GM19438 (cell line): Measurements from ENCODE around the gene FHOD3.
"Not testable (repeated sequence)": the region's sequence is repeated elsewhere in the genome, so short reads cannot be mapped to it uniquely, and the experiment has no call there.

ENCODE experiments used
- ATAC-seq: cut with Tn5 transposase; IDR thresholded peaks from one replicate; pipeline ENCODE4 v1.9.1; 2021; ENCODE audit warnings: low read depth; ENCODE audit not compliant: unreplicated experiment

Gene FHOD3

DNA sequence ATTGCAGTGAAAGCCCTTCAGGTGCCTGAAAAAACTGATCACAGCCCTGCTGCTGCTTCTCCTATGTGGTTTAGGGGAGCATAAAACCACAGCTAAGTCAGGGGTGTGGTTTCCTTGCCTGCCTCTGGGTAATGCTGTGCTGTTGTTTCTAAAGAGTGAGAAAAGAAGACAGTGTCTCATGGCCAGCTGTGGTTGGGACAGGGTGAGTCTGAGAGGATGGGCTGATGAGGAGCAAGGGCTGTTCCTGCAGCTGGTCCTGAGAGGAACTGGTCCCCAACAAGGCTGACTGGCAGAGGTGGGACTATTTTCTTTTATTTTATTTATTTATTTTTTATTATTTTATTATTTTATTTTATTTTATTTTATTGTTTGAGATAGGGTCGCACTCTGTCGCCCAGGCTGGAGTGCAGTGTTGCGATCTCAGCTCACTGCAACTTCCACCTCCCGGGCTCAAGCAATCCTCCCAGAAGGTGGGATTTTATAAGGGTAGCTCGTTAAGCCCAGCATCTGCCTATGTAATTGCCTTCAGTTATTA is 236.7 kb downstream of the FHOD3 start:
- peak; percentile 91 for ATAC-seq

DNA sequence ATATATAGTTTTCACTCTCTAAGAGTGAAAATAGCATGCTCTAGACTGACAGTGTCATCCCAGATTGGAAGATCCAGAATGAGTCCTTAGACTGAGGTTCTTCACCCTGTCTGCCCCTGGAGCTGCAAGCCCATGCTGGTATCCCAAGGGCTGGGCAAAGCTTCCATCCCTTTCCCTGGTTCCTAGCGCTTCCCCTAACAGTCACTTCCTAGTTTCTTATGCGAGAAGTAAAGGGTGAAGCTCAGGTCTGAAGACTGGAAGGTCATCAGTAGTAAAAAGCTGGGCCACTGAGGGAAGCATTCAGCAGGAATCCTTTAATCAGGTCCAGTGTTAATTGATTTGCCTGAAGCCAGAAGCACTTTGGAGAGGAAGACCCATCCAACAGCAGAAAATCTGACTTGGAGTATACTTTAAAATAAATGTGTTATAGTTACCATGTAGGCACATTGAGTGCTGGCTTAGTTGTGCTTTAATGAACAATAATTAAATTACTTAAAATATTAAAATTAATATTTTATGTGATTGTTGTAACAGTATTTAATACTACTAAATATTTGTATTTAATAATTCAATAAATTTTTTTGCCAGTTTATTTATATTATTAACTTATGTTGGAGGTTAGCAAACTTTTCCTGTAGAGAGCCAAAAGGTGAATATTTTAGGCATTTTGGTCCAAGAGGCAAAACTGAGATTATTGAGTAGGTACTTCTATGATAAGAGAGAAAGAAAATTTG is 237.9 kb downstream of the FHOD3 start:
- no peak for ATAC-seq

DNA sequence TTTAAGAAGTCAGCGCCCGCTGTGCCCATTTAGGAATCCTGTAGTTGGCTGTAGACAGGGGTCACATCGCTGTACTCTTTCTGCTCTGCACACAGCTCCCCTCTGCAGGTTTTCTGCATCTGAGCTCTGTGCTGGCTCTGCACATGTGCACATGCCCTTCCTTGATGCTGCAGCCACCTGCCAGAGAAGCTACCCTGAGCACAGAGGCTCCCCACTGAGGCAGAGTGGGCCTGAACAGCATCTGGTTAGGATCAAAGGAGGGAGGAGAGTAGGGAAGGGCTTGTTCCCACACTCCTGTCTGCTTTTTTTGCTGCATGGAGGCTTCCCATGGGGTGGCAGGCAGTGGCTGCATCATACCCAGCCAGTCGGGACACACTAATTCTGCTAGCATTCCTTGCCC is 238.9 kb downstream of the FHOD3 start:
- no peak for ATAC-seq

DNA sequence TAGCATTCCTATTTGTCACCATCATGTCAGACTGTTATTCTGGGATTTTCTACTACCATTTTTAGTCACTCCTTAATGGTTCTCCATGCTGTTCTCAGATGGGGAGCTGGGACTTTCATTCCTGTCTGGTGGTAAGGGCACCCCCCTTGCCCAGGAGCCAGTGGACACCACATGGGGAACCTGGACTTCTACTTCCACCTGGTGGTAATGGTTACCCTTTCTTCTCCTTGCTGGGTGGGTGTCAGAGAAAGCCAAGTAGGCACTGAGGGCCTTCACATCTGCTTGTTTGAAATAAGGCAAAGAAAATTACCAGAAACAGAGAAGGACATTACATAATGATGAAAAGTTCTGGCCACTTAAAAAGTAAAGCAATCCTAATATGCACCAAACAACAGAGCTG is 239.8 kb downstream of the FHOD3 start:
- ATAC-seq, result no peak

DNA sequence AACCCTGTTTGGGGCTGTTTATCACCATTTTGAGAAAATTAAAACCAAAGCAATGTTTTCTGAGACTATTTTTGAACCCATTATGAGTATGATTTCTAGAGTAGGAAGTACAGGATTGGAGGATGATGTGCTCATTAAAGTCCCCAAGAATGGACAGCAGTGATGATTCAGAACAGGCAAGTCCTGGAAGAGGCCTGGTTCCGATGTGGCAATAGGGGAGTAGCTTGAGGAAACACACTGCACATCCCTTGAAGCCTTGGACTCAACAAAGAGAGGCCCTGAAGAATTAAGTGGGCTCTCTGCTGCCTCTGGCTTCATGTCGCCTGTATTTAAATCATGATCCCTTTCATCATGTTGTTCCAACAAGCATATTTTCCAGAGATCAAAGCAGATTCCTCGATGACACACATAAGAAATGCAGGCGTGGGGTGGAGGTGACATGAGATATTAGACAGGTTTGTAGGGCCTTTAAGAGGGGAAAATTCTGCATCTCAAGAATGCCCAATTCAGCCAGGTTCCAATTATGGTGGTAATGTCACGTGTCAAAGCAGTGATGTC is 242.2 kb downstream of the FHOD3 start:
- ATAC-seq, result no peak

DNA sequence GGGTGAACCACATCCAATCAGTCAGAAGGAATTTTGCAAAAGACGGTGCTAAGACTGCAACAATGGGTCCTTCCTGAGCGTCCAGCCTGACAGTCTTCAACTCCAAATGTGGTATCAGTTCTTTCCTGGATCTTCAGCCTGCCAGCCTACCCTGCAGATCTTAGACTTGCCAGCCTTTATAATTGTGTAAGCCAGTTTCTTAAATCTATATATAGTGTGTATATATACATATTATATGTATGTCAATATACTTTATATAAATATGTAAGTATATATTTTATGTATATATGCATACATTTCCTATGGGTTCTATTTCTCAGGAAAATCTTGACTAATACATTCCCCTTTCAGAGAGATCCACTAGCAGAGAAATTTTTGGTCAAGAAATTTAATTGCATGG is 245.5 kb downstream of the FHOD3 start:
- ATAC-seq, result no peak

DNA sequence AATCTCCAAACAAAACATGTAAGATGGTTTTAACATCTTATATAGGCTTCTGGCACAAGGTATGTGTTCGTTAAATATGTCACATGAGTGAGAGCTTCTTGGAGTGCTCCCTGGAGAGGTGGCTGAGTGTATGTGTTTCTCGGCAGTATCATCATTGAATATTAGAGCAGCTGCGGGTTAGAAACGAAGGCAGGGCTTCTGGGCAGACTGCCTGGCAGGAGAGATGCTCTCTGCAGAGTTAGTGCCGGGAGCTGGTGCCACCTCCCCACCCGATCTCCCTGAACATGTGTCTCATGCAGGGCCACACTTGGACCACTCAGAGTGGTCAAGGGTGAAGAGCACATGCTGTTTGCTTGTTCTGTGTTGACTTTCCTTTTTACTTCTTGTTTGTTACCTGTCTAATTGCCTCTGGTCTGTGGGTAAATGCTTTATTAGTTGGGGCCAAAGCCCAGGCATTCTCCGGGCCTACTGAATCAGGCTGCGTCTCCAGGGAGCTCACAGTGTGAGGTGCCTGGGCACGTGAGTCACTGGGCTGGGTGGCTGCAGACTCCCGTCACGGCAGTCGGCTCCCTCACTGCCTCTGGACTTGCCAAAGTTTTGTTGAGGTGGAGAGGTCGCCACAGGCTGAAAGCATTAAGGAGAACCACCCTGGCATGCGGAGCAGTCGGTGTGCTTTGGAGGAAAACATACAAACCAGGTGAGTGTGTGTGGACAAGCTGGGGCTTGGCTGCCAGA is 246.6 kb downstream of the FHOD3 start:
- ATAC-seq, result no peak

DNA sequence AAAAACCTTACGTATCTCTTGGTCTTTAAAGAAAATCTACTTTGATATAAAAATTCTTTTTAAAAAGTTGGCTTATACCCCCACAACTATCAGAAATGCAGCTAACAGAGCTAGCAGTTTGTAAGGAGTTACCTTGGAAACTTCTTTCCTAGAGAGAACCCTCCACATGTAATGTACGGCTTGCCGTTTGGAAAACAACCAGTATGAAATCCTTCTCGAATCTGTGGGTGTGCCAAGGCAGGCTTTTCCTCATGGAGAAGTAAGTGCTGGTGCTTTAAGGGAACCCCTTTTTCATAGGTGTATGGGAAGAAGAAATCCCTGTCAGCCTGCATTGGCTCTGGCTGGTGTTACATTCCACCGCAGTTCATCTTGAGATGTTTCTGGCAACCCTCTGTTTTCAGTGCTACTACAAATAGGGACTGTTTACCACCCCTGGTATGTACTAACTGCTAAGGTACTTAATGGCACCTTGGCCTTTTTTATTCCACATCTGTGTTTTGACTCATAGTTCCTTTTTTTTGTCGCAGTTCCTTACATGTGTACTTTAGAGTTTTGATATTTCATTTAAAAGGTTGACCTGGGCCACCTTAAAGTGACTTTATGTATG is 248.4 kb downstream of the FHOD3 start:
- ATAC-seq, result no peak

DNA sequence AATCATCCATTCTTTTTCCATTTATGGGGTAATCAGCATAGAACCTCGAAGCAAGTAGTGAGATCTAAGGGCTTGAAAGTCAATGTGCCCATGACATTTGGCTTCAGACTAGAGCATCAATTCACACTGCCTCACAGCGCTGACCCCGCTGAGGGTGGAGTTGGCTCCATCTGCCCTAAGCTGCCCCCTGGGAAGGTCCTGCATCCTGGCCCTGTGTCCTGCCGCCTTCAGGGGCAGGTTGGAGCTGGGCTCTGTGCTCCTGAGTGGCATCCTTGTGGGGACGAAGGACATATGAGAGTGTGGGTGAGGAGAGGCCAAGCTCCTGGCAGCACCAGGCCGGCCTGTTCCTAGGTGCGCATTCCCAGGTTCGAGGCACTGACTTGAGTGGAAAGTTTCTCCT is 249.4 kb downstream of the FHOD3 start:
- no peak for ATAC-seq

DNA sequence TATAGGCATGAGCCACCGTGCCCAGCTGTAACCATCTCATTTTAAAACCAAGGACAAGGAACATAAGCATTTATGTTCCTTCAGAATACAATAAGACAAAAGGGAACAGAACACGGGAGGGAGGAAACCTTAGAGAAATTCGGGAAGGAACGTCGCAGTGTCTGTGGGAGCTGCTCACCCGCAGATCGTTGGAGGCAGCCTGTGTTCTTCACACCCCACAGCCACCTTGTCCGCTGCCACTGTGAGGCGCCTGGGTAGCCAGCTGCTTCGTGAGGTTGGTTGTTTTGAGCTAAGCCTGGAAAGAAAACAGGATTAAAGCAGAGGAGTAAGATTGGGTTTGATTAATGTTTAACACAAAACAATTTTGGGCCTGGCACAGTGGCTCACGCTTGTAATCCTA is 250.0 kb downstream of the FHOD3 start:
- ATAC-seq, result no peak

DNA sequence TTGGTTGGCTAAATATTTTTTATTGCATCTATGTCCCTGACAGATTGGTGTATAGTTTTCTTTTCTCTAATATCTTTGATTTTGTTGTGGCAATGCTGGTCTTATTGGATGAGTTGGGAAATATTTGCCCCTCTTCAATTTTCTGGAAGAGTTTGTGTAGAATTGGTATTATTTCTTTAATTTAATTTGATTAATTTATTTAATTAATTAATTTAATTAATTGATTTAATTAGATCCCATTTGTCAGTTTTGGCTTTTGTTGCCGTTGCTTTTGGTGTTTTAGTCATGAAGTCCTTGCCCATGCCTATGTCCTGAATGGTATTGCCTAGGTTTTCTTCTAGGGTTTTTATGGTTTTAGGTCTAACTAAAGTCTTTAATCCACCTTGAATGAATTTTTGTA is 253.8 kb downstream of the FHOD3 start:
- ATAC-seq, result not testable (repeated sequence)

DNA sequence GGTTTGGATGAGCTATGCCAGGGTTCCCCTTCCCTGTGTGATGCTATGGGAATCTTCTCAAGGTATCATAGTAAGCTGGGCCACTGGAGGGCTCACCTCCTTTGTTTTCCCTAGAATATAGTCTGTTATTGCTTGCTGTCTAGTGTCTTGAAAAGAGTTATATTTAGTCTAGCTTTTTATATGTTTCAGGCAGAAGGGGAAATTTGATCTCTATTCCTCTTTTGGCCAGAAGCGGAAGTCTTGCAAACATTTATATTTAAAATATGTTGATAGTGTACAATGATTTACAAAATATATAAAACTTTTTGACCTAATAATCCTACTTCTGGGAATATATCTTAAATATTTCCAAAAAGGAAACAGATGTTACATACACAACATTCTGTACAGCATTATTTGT is 260.7 kb downstream of the FHOD3 start:
- no peak for ATAC-seq

DNA sequence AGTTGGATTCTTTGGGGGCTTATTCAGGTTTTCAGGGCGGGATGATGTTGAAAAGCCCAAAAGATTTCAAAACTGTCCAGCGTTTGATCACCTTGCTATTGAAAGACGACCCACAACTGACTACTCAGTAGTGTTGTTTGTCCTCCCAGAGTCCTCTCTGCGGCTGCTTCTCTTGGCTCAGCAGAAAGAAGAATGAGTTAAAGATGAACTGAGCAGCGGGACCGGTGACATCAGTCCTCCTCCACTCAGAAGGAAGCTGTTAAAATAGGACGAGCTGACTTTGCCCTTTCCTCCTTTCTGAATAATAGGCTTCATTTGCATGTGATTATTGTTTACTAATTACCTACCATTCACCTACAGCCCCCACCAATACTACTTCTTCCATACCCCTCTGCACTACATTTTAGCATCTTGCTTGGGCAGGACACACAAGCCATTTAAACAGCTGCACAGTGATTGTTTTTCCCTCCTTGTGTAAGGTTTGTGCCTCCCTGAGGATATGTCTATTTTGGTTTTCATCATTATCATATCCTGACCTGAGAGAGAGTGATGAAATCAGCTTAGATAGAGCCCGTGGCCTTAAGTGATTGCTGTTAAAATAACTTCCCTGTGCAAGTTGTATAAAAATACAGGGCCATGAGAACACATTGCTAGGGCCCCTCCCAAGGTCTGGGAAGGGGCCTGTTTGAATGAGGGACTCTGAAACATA is 261.8 kb downstream of the FHOD3 start:
- no peak for ATAC-seq

DNA sequence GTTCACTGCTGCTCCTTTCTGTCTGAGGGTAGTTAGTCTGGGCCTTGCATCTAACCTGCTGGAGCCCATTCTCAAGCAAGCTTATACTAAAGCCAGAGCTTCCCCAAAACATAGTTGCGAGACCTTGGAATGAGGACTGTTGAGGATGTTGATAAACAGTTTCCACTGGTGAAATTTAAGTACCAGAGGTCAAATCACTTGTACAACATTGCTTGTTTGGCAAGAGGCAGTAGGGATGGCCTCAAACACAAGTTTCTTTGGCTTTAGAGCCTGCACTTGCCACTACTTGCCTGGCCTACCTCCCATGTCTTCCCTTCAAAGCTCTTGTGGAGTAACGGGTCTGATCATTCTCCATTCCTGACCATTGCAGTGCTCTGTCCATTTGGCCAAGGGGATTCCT is 262.7 kb downstream of the FHOD3 start:
- ATAC-seq, result no peak

DNA sequence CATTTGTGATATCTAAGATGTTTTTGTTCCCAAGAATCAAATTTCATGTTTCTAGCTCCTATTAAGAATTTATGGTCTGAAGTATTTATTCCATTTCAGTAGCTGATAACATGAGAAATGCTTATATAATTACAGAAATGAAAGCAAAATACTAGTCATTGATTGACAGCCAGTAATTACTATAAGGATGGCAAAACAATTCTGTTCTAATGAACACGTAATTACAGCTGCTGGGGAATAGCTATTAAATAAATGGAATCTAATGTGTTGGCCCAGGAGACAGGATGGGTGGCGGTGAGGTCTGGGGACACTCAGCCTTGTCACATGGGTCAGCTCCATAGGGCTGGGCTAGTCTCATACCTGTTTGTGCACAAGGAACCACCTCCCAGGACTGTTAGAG is 263.5 kb downstream of the FHOD3 start:
- ATAC-seq, result no peak

DNA sequence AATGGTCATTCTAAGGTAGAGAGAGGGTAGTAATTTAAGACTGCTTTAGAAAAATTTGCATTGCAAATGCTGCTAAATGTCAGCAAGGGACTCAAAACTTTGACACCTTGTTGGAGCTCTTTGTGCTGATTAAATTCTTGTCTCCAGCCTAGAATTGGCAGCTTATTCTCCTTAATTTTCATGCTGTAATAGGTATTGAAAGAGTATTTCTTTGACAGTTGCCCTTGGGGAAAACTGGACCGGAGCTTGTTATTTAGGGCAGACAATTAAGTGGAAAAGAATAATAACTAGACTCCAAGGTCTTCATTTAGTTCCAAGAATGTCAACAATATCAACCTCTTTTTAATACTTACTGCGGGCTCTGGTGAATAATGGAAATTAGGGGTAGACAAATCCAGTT is 267.3 kb downstream of the FHOD3 start:
- ATAC-seq, result no peak

DNA sequence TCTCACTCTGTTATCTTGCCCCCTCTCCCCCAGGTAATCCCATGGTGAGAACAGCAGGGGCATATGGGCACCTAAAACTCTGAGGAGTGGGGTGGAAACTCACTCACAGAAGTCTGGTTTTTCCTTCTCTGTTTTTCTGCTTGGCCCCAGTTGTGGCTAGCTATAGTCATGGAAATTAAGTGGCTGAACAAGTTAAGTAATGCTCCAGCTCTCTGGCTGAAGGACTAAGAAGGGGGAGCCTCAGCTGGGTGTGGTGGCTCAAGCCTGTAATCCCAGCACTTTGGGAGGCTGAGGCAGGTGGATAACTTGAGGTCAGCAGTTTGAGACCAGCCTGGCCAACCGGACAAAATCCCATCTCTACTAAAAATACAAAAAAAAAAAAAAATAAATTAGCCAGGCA is 270.3 kb downstream of the FHOD3 start:
- ATAC-seq, result no peak

DNA sequence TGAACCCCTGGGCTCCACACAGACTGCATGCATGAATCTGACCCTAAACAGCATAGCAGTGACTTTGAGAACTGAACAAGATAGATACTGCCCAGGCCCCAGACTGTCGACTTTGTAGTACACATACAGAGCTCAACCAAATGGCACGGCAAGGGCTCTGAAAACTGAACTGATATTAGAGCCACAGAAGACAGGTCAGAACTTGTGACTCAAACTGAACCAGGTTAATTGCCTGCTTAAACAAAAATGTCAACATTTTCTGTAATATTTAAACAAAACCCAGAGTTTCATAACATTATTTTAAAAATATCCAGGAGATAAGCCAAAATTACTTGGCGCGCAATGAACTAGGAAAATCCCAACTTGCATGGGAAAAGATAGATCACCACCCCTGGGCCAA is 271.0 kb downstream of the FHOD3 start:
- no peak for ATAC-seq

DNA sequence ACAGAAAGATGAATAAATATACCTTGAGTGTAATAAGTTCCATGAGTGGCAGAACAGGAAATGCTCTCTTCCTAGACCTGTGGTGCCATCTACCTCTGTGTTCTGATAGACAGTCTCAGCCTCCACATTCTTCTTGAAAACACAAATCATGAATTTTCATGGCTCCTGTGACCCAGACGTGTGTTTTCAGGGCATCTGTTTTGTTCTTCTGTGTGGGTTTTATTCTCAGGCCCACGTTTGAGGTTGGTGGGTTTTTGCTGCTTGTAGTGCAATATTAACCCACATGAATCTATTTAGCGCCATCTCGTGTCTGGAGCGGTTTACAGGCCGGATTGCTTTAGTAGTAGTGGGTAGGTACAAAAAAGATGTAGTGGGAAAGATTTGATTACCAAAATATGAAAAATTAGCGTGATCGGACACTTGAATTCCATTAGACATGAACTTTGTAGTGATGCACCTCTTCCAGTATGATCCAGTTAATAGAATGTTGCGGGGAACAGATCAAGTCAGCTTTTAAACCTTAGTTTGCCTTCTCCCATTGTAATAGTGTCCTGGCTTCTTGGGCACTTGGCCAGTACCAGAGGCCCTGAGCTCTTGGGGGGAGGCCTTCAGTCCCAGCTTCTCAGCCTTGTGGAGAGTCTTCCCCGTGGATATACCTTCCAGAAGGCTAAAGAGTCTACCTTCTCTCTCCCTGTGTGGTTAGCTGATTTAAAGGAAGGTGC is 274.8 kb downstream of the FHOD3 start:
- peak; percentile 75 for ATAC-seq

DNA sequence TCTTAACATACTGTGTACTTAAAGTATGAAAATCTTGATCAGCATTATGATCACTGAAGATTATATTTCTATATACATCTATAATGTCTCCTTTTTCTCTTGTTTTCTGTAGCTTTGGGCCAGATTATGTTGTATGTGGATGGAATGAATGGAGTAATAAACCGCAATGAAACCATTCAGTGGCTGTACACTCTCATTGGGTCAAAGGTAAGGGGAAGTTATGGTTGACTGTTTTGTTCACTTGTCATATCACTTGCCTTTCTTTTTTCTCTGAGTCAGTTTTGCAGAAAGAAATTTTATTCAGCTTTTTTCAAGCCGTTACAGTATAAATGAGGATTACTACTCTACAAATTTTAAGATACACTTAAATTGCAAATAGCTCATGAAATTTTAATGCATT is 278.8 kb downstream of the FHOD3 start:
- no peak for ATAC-seq
